ENCODE measurements around the gene CDH13. TPM values are rescaled to one million over a fixed set of nuclear protein-coding genes. Genes with fewer than 3 reads are reported as not detected.

The CDH13 gene
- total RNA-seq, 4 donors from 2014 or later, result 5.8 to 36.7 (median 20.4) TPM

DNA sequence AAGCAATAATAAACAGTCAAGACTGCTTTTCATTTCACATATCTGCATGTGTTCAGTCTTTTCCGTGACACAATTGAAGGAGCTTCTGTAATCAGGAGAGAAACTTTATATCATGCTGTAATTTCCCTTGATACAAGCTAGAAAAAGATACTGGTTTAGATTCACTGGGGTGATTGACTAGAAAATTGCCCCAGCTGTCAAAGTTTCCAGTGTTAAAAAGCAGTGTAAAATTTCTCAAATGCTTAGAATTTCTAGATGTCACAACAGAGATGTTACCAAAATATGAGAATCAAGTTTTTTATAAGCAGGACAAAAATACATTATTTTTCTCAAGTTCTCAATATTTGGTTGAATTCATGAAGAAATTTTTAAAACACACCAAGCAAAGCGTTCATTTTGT lies 888.6 kb downstream of the CDH13 start:
- Histone ChIP-seq H3K4me3 (no peak overlapping the region), H3K27me3 (no peaks in the 10 kb centered on the region), H3K9me3 (no peaks in the 10 kb centered on the region), H3K36me3 (no peaks in the 10 kb centered on the region), H3K27ac (no peak overlapping the region), H3K4me1 (no peaks in the 10 kb centered on the region)
- in situ Hi-C loops (cut with MboI; ENCODE audit: low sequenced_read_pairs in 4 of 4), result no loop called here
- intact Hi-C loops (cut with DNase I; ENCODE audit: low total_unique reads), result no loop called here
- ATAC-seq (no peak), DNase-seq (no peak)
- no peak for TF ChIP-seq POLR2A (IDR thresholded peaks at IDR 0.05)
- TF ChIP-seq, protein P1, sequence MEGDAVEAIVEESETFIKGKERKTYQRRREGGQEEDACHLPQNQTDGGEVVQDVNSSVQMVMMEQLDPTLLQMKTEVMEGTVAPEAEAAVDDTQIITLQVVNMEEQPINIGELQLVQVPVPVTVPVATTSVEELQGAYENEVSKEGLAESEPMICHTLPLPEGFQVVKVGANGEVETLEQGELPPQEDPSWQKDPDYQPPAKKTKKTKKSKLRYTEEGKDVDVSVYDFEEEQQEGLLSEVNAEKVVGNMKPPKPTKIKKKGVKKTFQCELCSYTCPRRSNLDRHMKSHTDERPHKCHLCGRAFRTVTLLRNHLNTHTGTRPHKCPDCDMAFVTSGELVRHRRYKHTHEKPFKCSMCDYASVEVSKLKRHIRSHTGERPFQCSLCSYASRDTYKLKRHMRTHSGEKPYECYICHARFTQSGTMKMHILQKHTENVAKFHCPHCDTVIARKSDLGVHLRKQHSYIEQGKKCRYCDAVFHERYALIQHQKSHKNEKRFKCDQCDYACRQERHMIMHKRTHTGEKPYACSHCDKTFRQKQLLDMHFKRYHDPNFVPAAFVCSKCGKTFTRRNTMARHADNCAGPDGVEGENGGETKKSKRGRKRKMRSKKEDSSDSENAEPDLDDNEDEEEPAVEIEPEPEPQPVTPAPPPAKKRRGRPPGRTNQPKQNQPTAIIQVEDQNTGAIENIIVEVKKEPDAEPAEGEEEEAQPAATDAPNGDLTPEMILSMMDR (IDR thresholded peaks at IDR 0.05 in 4 of 5, conservative IDR thresholded peaks at IDR 0.05 in 1 of 5), result no peak

DNA sequence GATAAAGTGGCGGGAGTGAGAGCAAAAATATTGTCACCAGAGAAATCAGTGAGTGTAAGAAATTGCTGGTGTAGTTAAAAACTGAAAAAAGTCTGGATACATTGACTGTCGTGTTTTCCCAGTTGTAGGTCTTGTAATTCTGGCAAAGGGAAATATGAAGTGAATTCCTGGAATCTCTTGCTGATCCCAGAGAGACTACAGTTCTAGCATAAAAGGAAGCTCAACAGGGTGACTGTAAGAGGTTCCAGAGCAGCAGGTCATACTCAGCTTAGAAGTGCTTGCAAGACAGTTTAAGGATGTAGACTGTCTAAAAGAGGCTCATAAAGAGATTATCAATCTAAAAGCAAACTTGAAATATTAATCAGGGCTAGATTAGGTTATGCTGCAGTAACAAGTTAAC lies 890.2 kb downstream of the CDH13 start:
- ATAC-seq (no peak), DNase-seq (no peak)
- TF ChIP-seq POLR2A (IDR thresholded peaks at IDR 0.05), result no peak
- TF ChIP-seq, protein P1 (IDR thresholded peaks at IDR 0.05 in 4 of 5, conservative IDR thresholded peaks at IDR 0.05 in 1 of 5), result no peak
- H3K4me1 ChIP-seq, result peaks cover 8 to 9% of the 10 kb centered on the region in 2 donors
- no peaks in the 10 kb centered on the region for H3K36me3 ChIP-seq
- H3K4me3 ChIP-seq, result no peak overlapping the region
- intact Hi-C loops (cut with DNase I; ENCODE audit: low total_unique reads) (no loop called here), in situ Hi-C loops (cut with MboI; ENCODE audit: low sequenced_read_pairs in 4 of 4) (no loop called here)
- no peaks in the 10 kb centered on the region for H3K9me3 ChIP-seq
- H3K27me3 ChIP-seq, result no peaks in the 10 kb centered on the region
- no peak overlapping the region for H3K27ac ChIP-seq

DNA sequence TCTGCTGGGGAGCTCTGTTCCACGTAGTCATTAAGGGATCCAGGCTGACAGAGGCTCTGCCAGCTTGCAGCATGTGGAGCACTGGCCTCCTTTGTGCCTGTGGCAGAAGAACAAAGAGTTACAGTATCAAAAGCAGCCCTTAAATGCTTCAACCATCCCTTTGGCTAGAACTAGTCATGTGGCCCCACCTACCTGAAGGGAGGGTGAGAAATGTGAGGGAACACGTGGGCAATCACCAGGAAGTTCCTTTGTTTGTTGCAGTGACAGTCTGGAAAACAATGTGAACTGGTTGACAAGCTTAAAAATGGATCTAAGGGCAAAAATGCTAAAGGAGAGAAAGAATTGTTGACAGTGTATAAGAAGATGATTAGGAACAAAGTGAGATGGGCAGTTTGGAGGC lies 890.6 kb downstream of the CDH13 start:
- DNase-seq, result no peak
- intact Hi-C loops (cut with DNase I; ENCODE audit: low total_unique reads), result no loop called here
- no peak overlapping the region for H3K4me3 ChIP-seq
- H3K36me3 ChIP-seq, result no peaks in the 10 kb centered on the region
- H3K9me3 ChIP-seq, result no peaks in the 10 kb centered on the region
- H3K27me3 ChIP-seq, result no peaks in the 10 kb centered on the region
- in situ Hi-C loops (cut with MboI; ENCODE audit: low sequenced_read_pairs in 4 of 4), result no loop called here
- no peak for TF ChIP-seq POLR2A (IDR thresholded peaks at IDR 0.05)
- TF ChIP-seq, protein P1 (IDR thresholded peaks at IDR 0.05 in 4 of 5, conservative IDR thresholded peaks at IDR 0.05 in 1 of 5), result no peak
- H3K4me1 ChIP-seq, result peaks cover 8 to 9% of the 10 kb centered on the region in 2 donors
- ATAC-seq, result no peak
- H3K27ac ChIP-seq, result no peak overlapping the region

DNA sequence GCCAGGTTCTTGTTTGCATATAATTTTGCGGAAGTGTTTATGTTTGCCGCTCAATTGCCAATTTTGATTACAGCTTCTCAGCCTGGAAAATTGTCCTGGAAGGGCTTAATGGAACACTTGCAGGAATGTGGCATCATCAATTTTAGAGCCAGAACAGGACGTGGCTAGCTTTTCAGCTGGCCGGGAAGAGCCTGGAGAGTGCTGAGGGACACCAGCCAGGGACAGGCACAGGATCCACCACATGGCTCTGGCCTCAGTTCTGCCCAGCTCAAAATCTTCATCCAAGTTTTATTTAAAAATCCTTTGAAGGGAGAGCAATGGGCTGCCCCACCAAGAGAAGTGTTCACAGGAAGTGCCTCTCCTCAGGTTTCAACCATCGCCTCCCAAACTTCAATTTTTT lies 893.8 kb downstream of the CDH13 start:
- no peak for TF ChIP-seq POLR2A (IDR thresholded peaks at IDR 0.05)
- TF ChIP-seq, protein P1 (IDR thresholded peaks at IDR 0.05 in 4 of 5, conservative IDR thresholded peaks at IDR 0.05 in 1 of 5), result no peak
- peaks cover 8 to 9% of the 10 kb centered on the region in 2 donors for H3K4me1 ChIP-seq
- H3K36me3 ChIP-seq, result no peaks in the 10 kb centered on the region
- ATAC-seq (no peak), DNase-seq (no peak)
- no peak overlapping the region for H3K27ac ChIP-seq
- H3K4me3 ChIP-seq, result no peak overlapping the region
- H3K9me3 ChIP-seq, result no peaks in the 10 kb centered on the region
- intact Hi-C loops (cut with DNase I; ENCODE audit: low total_unique reads), result no loop called here
- no peaks in the 10 kb centered on the region for H3K27me3 ChIP-seq
- in situ Hi-C loops (cut with MboI; ENCODE audit: low sequenced_read_pairs in 4 of 4), result no loop called here

DNA sequence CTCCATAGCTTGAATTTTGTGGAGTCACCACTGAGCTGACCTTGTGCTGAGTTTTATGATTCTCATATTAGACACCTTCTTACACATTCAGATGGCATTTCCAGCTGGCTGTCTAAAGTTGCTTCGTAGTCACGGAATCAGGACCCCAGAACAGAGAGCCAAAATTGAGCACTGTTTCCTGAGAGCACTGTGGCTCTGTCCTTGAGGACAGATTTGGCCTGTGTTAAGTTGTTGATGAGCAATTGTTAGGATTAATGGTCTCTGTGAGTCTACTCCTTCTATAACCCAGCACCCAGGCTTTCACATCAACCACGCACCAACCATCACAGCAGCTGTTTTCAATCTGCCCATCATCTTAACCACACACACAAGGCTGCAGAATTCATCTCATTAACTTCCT lies 903.5 kb downstream of the CDH13 start:
- no peak for DNase-seq
- Histone ChIP-seq H3K36me3 (no peaks in the 10 kb centered on the region), H3K27me3 (no peaks in the 10 kb centered on the region), H3K4me1 (peaks cover 0 to 6% of the 10 kb centered on the region in 2 donors), H3K9me3 (no peaks in the 10 kb centered on the region), H3K4me3 (no peak overlapping the region), H3K27ac (no peak overlapping the region)
- in situ Hi-C loops (cut with MboI; ENCODE audit: low sequenced_read_pairs in 4 of 4), result no loop called here
- TF ChIP-seq POLR2A (IDR thresholded peaks at IDR 0.05), result no peak
- TF ChIP-seq, protein P1 (IDR thresholded peaks at IDR 0.05 in 4 of 5, conservative IDR thresholded peaks at IDR 0.05 in 1 of 5), result no peak
- ATAC-seq, result no peak
- intact Hi-C loops (cut with DNase I; ENCODE audit: low total_unique reads), result no loop called here
